HepG2 (cell line): ENCODE data around the gene SRP19. TPM values are rescaled to one million over a fixed set of nuclear protein-coding genes. Genes with fewer than 3 reads are reported as not detected.
A peak's percentile ranks its signal among the peaks of the same experiment; 100 is the strongest.

Experiments used
- ATAC-seq: fragments of 200-7000 bp; cut with Tn5 transposase; 3 replicates; pipeline ENCODE4 v1.9.1; 2020; ENCODE audit warnings: mild to moderate bottlenecking, moderate library complexity
- BruUV-seq: library from RNA; stranded (reverse); fragments of 400-500 nt; replicated peaks from 2 replicates; lab custom pipeline; 2021; lab: Mats Ljungman, UMichigan
- CTCF ChIA-PET: fragments of 300-600 bp; formaldehyde crosslinking; extraction: SDS; loops from one replicate; lab custom pipeline; 2021; ENCODE audit warnings: low total read pairs, inconsistent platforms, low intra/inter-chr PET ratio; lab: Yijun Ruan, JAX
- POLR2A ChIA-PET: fragments of 350-600 bp; sonication (Branson Sonifier 250); formaldehyde crosslinking; loops from one replicate; lab custom pipeline; 2020; ENCODE audit warnings: antibody characterized with exemption, inconsistent platforms; lab: Yijun Ruan, JAX
- DNase-seq: peaks from one replicate; pipeline ENCODE4 v3.0.0-alpha.2; 2015; ENCODE audit warnings: low spot score
- FAIRE-seq: peaks from 3 replicates; lab custom pipeline; 2011; peaks lifted over from hg19 to GRCh38; lab: Jason Lieb, UNC
- H2AFZ ChIP-seq: one replicate; pipeline ENCODE4 v1.6.1; 2011; ENCODE audit warnings: low read length, inconsistent platforms
- H3K27ac ChIP-seq: fragments of 300-600 bp; 3 replicates; pipeline ENCODE4 v1.8.0; 2011; ENCODE audit warnings: mixed run types, mild to moderate bottlenecking, mixed read lengths, low read length, inconsistent platforms; ENCODE audit not compliant: insufficient read depth; ENCODE audit errors: extremely low read length
- H3K27me3 ChIP-seq, 2 experiments: fragments of 200-600 bp in 1 of 2; 2 replicates in 1 of 2; 3 replicates in 1 of 2; pipeline versions ENCODE4 v1.6.0 to v1.8.0; 2011; ENCODE audit warnings: low read length in 2 of 2, mild to moderate bottlenecking in 2 of 2, moderate library complexity in 2 of 2, inconsistent platforms in 1 of 2; ENCODE audit not compliant: insufficient read depth in 2 of 2, control insufficient read depth in 1 of 2
- H3K36me3 ChIP-seq, 2 experiments: fragments of 200-600 bp in 1 of 2; replicated peaks in 1 of 2; 2 replicates in 1 of 2; 3 replicates in 1 of 2; pipeline versions ENCODE4 v1.5.1 to v1.8.0; 2011; ENCODE audit warnings: low read length in 2 of 2, inconsistent platforms in 1 of 2; ENCODE audit not compliant: insufficient read depth in 2 of 2, control insufficient read depth in 1 of 2
- H3K4me1 ChIP-seq: 2 replicates; pipeline ENCODE4 v1.5.1; 2012; ENCODE audit warnings: low read length, inconsistent platforms; ENCODE audit not compliant: insufficient read depth
- H3K4me2 ChIP-seq: 2 replicates; pipeline ENCODE4 v1.6.0; 2011; ENCODE audit warnings: low read depth, low read length, inconsistent platforms
- H3K4me3 ChIP-seq, 3 experiments: fragments of 200-600 bp in 1 of 3; sonication (generic), shearing (Covaris generic) in 1 of 3; replicated peaks in 1 of 3; 2 replicates each; pipeline ENCODE4 v1.5.1; 2011 to 2016; ENCODE audit warnings: low read length in 3 of 3, inconsistent platforms in 2 of 3, low read depth in 2 of 3, mild to moderate bottlenecking in 2 of 3, control low read depth in 1 of 3, mixed read lengths in 1 of 3; ENCODE audit not compliant: insufficient read depth in 1 of 3
- H3K79me2 ChIP-seq: one replicate; pipeline ENCODE4 v1.6.1; 2011; ENCODE audit warnings: low read length, inconsistent platforms; ENCODE audit not compliant: insufficient read depth
- H3K9ac ChIP-seq: 2 replicates; pipeline ENCODE4 v1.6.0; 2011; ENCODE audit warnings: mild to moderate bottlenecking, low read depth, low read length, inconsistent platforms; ENCODE audit not compliant: insufficient read depth
- H3K9me3 ChIP-seq: 2 replicates; pipeline ENCODE4 v1.5.1; 2012; ENCODE audit warnings: mild to moderate bottlenecking, low read length
- H4K20me1 ChIP-seq: 2 replicates; pipeline ENCODE4 v1.6.0; 2011; ENCODE audit warnings: inconsistent platforms, mild to moderate bottlenecking, low read length, moderate library complexity; ENCODE audit not compliant: insufficient read depth
- AHR ChIP-seq: IDR thresholded peaks from 2 replicates; pipeline ENCODE4 v1.6.1; 2018; ENCODE audit warnings: missing genetic modification reagents, missing compliant biosample characterization
- AKAP8 ChIP-seq: sonication (generic); formaldehyde crosslinking; IDR thresholded peaks from 2 replicates; pipeline ENCODE4 v1.5.1; 2020; ENCODE audit warnings: mild to moderate bottlenecking, missing genetic modification reagents
- ARNTL ChIP-seq: sonication (generic); formaldehyde crosslinking; IDR thresholded peaks from 2 replicates; pipeline ENCODE4 v1.4.0; 2020; ENCODE audit warnings: mild to moderate bottlenecking, missing genetic modification reagents
- CAMTA2 ChIP-seq: sonication (generic); formaldehyde crosslinking; IDR thresholded peaks from 2 replicates; pipeline ENCODE4 v1.4.0; 2020; ENCODE audit warnings: mild to moderate bottlenecking, missing genetic modification reagents, borderline replicate concordance
- HCFC1 ChIP-seq: fragments of 150-350 bp; IDR thresholded peaks from 2 replicates; pipeline ENCODE4 v1.6.1; 2014; ENCODE audit warnings: low read depth, low read length
- KMT2B ChIP-seq: IDR thresholded peaks from 2 replicates; pipeline ENCODE4 v1.6.1; 2016; ENCODE audit warnings: missing genetic modification reagents, missing compliant biosample characterization
- MAF1 ChIP-seq: sonication (generic); formaldehyde crosslinking; IDR thresholded peaks from 2 replicates; pipeline ENCODE4 v1.5.0; 2020; ENCODE audit warnings: missing genetic modification reagents, borderline replicate concordance
- ZNF382 ChIP-seq: sonication (generic); formaldehyde crosslinking; IDR thresholded peaks from 2 replicates; pipeline ENCODE4 v1.5.0; 2020; ENCODE audit warnings: missing genetic modification reagents, mild to moderate bottlenecking, borderline replicate concordance
- ZNF510 ChIP-seq: sonication (generic); formaldehyde crosslinking; IDR thresholded peaks from 2 replicates; pipeline ENCODE4 v1.4.0; 2020; ENCODE audit warnings: low read depth, mild to moderate bottlenecking, missing genetic modification reagents
- WGBS: methylation state at CpG from one replicate; pipeline ENCODE4 v1.1.6; 2017; ENCODE audit warnings: low lambda C conversion rate; 5-methylcytosine and 5-hydroxymethylcytosine counted together
- in situ Hi-C: cut with HindIII; loops from 2 replicates; pipeline ENCODE4 v1.10.0; 2017; ENCODE audit warnings: low pct_unique_long_range_greater_than_20kb; ENCODE audit not compliant: extremely low pct_ligation_motif_present
- intact Hi-C: fragments of 100-400 bp; cut with micrococcal nuclease; formaldehyde crosslinking; loops from one replicate; pipeline ENCODE4 v1.10.0; 2022; ENCODE audit not compliant: unreplicated experiment
- polyA plus RNA-seq, 8 experiments: library from polyadenylated mRNA; depleted of rRNA in 3 of 8; stranded (reverse) in 7 of 8; unstranded in 1 of 8; fragments of >200 nt; fragmentation: Illumina TruSeq in 4 of 8; extraction: Trizol in 4 of 8; gene quantifications; 2 replicates each; pipeline versions ENCODE4 v1.2.1 to v1.2.3, GENCODE V29; 2011 to 2016; ENCODE audit warnings: low read depth in 4 of 8, missing spikeins in 1 of 8, mixed read lengths in 1 of 8; ENCODE audit not compliant: insufficient read depth in 1 of 8
- total RNA-seq, 5 experiments: library from RNA; depleted of rRNA; stranded (reverse); fragments of >200 nt; fragmentation: Illumina TruSeq; extraction: Trizol; gene quantifications; 2 replicates each; pipeline ENCODE4 v1.2.3, GENCODE V29; 2016; ENCODE audit warnings: low read depth in 1 of 5
- TF ChIP-seq, protein P1 (sequence below): IDR thresholded peaks from 2 replicates; pipeline ENCODE4 v1.6.1; 2016; ENCODE audit warnings: mild to moderate bottlenecking
- TF ChIP-seq, protein P2 (sequence below): IDR thresholded peaks from 2 replicates; pipeline ENCODE4 v1.6.1; 2018; ENCODE audit warnings: missing genetic modification reagents, mild to moderate bottlenecking, missing compliant biosample characterization
- TF ChIP-seq, protein P3 (sequence below): sonication (generic); formaldehyde crosslinking; IDR thresholded peaks from 2 replicates; pipeline ENCODE4 v1.5.0; 2020; ENCODE audit warnings: missing genetic modification reagents

SRP19 gene
- total and polyA plus RNA-seq, 2 of the 13 experiments (the other 11 are each of a cell fraction or from before 2014, with no cell fraction given) = 46.9 to 143 TPM

DNA sequence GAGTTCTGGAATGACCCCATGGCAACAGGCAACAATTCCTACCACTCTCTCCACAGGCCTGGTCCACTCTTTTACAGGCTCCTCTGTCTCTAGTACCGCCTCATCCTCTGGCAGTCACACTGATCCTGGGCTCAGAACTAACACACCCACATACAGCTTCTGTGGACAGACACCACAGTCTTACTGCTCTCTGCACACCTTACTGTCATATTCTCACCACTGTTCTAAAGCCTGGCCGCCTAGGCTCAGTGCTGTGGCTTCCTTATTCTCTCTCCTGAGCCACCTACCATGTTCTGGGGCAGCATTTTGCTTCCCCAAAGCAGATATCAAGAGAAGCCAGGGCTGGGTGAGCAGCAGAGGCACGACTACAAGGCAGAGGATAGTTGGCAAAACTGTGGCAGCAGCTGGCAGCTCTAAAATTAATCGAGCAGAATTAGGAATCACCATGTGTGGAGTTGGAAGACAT lies 46.1 kb downstream of the SRP19 start:
- Histone ChIP-seq H3K9me3 (no peaks in the 10 kb centered on the region), H3K4me1 (no peaks in the 10 kb centered on the region), H3K9ac (no peak overlapping the region), H3K79me2 (peaks cover 10% of the 10 kb centered on the region), H3K4me2 (no peak overlapping the region), H2AFZ (no peak overlapping the region), H3K27ac (no peak overlapping the region), H3K27me3 (no peaks in the 10 kb centered on the region), H3K4me3 (no peak overlapping the region), H3K36me3 (peaks cover 6 to 42% of the 10 kb centered on the region in 2 experiments), H4K20me1 (no peaks in the 10 kb centered on the region; the same call in 1 of the 2 replicates)
- TF ChIP-seq AKAP8 (CRISPR knock-in tag) = no peak
- TF ChIP-seq, protein P1, sequence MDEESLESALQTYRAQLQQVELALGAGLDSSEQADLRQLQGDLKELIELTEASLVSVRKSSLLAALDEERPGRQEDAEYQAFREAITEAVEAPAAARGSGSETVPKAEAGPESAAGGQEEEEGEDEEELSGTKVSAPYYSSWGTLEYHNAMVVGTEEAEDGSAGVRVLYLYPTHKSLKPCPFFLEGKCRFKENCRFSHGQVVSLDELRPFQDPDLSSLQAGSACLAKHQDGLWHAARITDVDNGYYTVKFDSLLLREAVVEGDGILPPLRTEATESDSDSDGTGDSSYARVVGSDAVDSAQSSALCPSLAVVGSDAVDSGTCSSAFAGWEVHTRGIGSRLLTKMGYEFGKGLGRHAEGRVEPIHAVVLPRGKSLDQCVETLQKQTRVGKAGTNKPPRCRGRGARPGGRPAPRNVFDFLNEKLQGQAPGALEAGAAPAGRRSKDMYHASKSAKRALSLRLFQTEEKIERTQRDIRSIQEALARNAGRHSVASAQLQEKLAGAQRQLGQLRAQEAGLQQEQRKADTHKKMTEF = no peak
- FAIRE-seq (no peak), DNase-seq (no peak), ATAC-seq (peak; percentile 44)
- 95% methylated on average over 4 of the region's 4 CpGs for WGBS
- in situ Hi-C loops = no loop called here
- POLR2A ChIA-PET = no interaction called here
- no TSS peak for BruUV-seq
- CTCF ChIA-PET = no interaction called here
- intact Hi-C loops = no loop called here

DNA sequence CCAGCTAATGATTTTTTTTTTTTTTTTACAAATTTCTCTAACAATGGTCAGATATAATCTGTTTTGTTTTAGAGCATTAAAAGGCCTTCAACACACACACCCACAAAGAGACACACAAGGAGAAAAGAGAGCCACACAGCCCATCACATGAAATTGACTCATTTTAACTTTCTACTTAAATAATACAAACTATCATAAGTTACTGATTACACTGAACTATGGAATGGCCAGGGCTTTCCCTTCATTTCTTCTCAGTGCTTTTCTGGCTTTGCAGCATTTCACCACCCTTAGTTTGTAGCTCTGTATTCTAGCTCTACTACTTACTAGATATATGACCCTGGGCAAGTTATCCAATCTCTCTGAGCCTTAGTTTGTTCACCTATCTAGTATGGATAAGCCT lies 47.8 kb downstream of the SRP19 start:
- intact Hi-C loops = no loop called here
- Histone ChIP-seq H3K4me2 (no peak overlapping the region), H3K79me2 (peaks cover 14% of the 10 kb centered on the region), H4K20me1 (no peaks in the 10 kb centered on the region; the same call in 1 of the 2 replicates), H3K4me1 (peaks cover 13% of the 10 kb centered on the region), H3K36me3 (peaks cover 4 to 42% of the 10 kb centered on the region in 2 experiments), H3K9me3 (no peaks in the 10 kb centered on the region), H3K4me3 (no peak overlapping the region), H3K9ac (no peak overlapping the region), H3K27ac (no peak overlapping the region), H2AFZ (no peak overlapping the region), H3K27me3 (no peaks in the 10 kb centered on the region)
- CTCF ChIA-PET = no interaction called here
- no peak for DNase-seq
- BruUV-seq = TSS peak; percentile 1
- POLR2A ChIA-PET = interaction anchor here (0.6 to 1.2 kb wide), 2 partner anchors 12 to 60 kb away, joined by 3 to 4 read pairs; partner anchors contain the start of gene REEP5
- no peak for FAIRE-seq
- ATAC-seq = no peak
- in situ Hi-C loops = no loop called here
- no peak for TF ChIP-seq ZNF510 (CRISPR knock-in tag)
- no peak for TF ChIP-seq ZNF382 (CRISPR knock-in tag)
- TF ChIP-seq HCFC1 = no peak
- no peak for TF ChIP-seq MAF1 (CRISPR knock-in tag)
- no peak for TF ChIP-seq ARNTL (CRISPR knock-in tag)
- no peak for TF ChIP-seq CAMTA2 (CRISPR knock-in tag)
- TF ChIP-seq, protein P2, sequence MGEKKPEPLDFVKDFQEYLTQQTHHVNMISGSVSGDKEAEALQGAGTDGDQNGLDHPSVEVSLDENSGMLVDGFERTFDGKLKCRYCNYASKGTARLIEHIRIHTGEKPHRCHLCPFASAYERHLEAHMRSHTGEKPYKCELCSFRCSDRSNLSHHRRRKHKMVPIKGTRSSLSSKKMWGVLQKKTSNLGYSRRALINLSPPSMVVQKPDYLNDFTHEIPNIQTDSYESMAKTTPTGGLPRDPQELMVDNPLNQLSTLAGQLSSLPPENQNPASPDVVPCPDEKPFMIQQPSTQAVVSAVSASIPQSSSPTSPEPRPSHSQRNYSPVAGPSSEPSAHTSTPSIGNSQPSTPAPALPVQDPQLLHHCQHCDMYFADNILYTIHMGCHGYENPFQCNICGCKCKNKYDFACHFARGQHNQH (CRISPR knock-in tag) = no peak
- TF ChIP-seq AHR (CRISPR knock-in tag) = no peak
- TF ChIP-seq, protein P3, sequence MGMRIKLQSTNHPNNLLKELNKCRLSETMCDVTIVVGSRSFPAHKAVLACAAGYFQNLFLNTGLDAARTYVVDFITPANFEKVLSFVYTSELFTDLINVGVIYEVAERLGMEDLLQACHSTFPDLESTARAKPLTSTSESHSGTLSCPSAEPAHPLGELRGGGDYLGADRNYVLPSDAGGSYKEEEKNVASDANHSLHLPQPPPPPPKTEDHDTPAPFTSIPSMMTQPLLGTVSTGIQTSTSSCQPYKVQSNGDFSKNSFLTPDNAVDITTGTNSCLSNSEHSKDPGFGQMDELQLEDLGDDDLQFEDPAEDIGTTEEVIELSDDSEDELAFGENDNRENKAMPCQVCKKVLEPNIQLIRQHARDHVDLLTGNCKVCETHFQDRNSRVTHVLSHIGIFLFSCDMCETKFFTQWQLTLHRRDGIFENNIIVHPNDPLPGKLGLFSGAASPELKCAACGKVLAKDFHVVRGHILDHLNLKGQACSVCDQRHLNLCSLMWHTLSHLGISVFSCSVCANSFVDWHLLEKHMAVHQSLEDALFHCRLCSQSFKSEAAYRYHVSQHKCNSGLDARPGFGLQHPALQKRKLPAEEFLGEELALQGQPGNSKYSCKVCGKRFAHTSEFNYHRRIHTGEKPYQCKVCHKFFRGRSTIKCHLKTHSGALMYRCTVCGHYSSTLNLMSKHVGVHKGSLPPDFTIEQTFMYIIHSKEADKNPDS (CRISPR knock-in tag) = no peak
- TF ChIP-seq KMT2B (CRISPR knock-in tag) = no peak
